HEK293 (cell line): ENCODE measurements around the gene KRTAP9-8.

Experiments
- CTCF ChIA-PET: fragments of 350-600 bp; formaldehyde crosslinking; extraction: SDS; loops from one replicate; lab custom pipeline; 2021; ENCODE audit warnings: antibody characterized with exemption; lab: Yijun Ruan, JAX
- POLR2A ChIA-PET: fragments of 300-600 bp; formaldehyde crosslinking; extraction: SDS; loops from one replicate; lab custom pipeline; 2020; ENCODE audit warnings: antibody characterized with exemption, inconsistent platforms; lab: Yijun Ruan, JAX
- H3K27ac ChIP-seq: fragments of 200-500 bp; sonication (Bioruptor generic); 2 replicates; pipeline ENCODE4 v1.5.1; 2014; ENCODE audit warnings: low read depth, low read length, control low read depth, inconsistent platforms; ENCODE audit errors: extremely low read depth
- H3K36me3 ChIP-seq, 2 experiments: fragments of 200-500 bp in 1 of 2; sonication (Bioruptor generic) in 1 of 2; 1 replicate in 1 of 2; 2 replicates in 1 of 2; pipeline ENCODE4 v1.5.1; 2014 to 2017; ENCODE audit warnings: inconsistent platforms in 2 of 2, low read length in 2 of 2; ENCODE audit not compliant: control insufficient read depth in 2 of 2, insufficient read depth in 1 of 2
- H3K4me1 ChIP-seq: fragments of 200-500 bp; sonication (Bioruptor generic); 2 replicates; pipeline ENCODE4 v1.5.1; 2014; ENCODE audit warnings: mild to moderate bottlenecking, low read length, inconsistent platforms; ENCODE audit not compliant: control insufficient read depth, insufficient read depth
- H3K4me3 ChIP-seq: 2 replicates; pipeline ENCODE4 v1.5.1; 2011; ENCODE audit warnings: low read depth, mild to moderate bottlenecking, control low read depth, low read length, moderate library complexity
- H3K9me3 ChIP-seq: fragments of 200-500 bp; sonication (Bioruptor generic); 2 replicates; pipeline ENCODE4 v1.5.1; 2014; ENCODE audit warnings: low read depth, low read length, inconsistent platforms; ENCODE audit not compliant: control insufficient read depth, insufficient read depth
- EGR2 ChIP-seq: fragments of 450-650 bp; formaldehyde crosslinking; IDR thresholded peaks from 2 replicates; pipeline ENCODE4 v1.5.1; 2016; ENCODE audit warnings: low read depth, missing biosample characterization, missing genetic modification characterization
- IKZF3 ChIP-seq: fragments of 450-650 bp; IDR thresholded peaks from 2 replicates; pipeline ENCODE4 v1.5.0; 2018; ENCODE audit warnings: missing biosample characterization, mild to moderate bottlenecking, missing genetic modification characterization, moderate library complexity
- SCRT1 ChIP-seq: fragments of 450-650 bp; formaldehyde crosslinking; IDR thresholded peaks from 2 replicates; pipeline ENCODE4 v1.5.1; 2016; ENCODE audit warnings: missing biosample characterization, missing genetic modification characterization, borderline replicate concordance
- SCRT2 ChIP-seq: fragments of 450-650 bp; formaldehyde crosslinking; IDR thresholded peaks from 2 replicates; pipeline ENCODE4 v1.5.1; 2016; ENCODE audit warnings: missing biosample characterization, missing genetic modification characterization
- ZFP3 ChIP-seq: fragments of 450-650 bp; formaldehyde crosslinking; IDR thresholded peaks from 2 replicates; pipeline ENCODE4 v1.5.1; 2016; ENCODE audit warnings: low read depth, missing biosample characterization, missing genetic modification characterization
- ZIC2 ChIP-seq: fragments of 450-650 bp; formaldehyde crosslinking; IDR thresholded peaks from 2 replicates; pipeline ENCODE4 v1.5.1; 2016; ENCODE audit warnings: missing biosample characterization, missing genetic modification characterization
- ZNF146 ChIP-seq: fragments of 450-650 bp; formaldehyde crosslinking; IDR thresholded peaks from 2 replicates; pipeline ENCODE4 v1.5.1; 2016; ENCODE audit warnings: missing biosample characterization, missing genetic modification characterization
- ZNF239 ChIP-seq: fragments of 450-650 bp; formaldehyde crosslinking; IDR thresholded peaks from 2 replicates; pipeline ENCODE4 v1.5.1; 2016; ENCODE audit warnings: missing biosample characterization, missing genetic modification characterization
- ZNF394 ChIP-seq: fragments of 450-650 bp; formaldehyde crosslinking; IDR thresholded peaks from 2 replicates; pipeline ENCODE4 v1.5.1; 2016; ENCODE audit warnings: missing biosample characterization, missing genetic modification characterization, mild to moderate bottlenecking, moderate library complexity, borderline replicate concordance
- ZNF423 ChIP-seq: fragments of 450-650 bp; formaldehyde crosslinking; IDR thresholded peaks from 2 replicates; pipeline ENCODE4 v1.5.1; 2016; ENCODE audit warnings: missing biosample characterization, missing genetic modification characterization
- ZNF624 ChIP-seq: fragments of 450-650 bp; formaldehyde crosslinking; IDR thresholded peaks from 2 replicates; pipeline ENCODE4 v1.5.1; 2017; ENCODE audit warnings: missing biosample characterization, missing genetic modification characterization
- ZSCAN16 ChIP-seq: fragments of 450-650 bp; formaldehyde crosslinking; IDR thresholded peaks from 2 replicates; pipeline ENCODE4 v1.5.1; 2016; ENCODE audit warnings: missing biosample characterization, missing genetic modification characterization
- TF ChIP-seq, protein P1 (sequence below): fragments of 450-650 bp; formaldehyde crosslinking; IDR thresholded peaks from 2 replicates; pipeline ENCODE4 v1.5.1; 2016; ENCODE audit warnings: missing biosample characterization, missing genetic modification characterization
- TF ChIP-seq, protein P2 (sequence below): fragments of 450-650 bp; formaldehyde crosslinking; IDR thresholded peaks from 2 replicates; pipeline ENCODE4 v1.5.1; 2016; ENCODE audit warnings: missing biosample characterization, missing genetic modification characterization, borderline replicate concordance
- TF ChIP-seq, protein P3 (sequence below): sonication (generic); formaldehyde crosslinking; IDR thresholded peaks from 2 replicates; pipeline ENCODE4 v1.8.1; 2022; ENCODE audit warnings: mild to moderate bottlenecking, moderate library complexity, missing genetic modification reagents

The KRTAP9-8 gene

DNA sequence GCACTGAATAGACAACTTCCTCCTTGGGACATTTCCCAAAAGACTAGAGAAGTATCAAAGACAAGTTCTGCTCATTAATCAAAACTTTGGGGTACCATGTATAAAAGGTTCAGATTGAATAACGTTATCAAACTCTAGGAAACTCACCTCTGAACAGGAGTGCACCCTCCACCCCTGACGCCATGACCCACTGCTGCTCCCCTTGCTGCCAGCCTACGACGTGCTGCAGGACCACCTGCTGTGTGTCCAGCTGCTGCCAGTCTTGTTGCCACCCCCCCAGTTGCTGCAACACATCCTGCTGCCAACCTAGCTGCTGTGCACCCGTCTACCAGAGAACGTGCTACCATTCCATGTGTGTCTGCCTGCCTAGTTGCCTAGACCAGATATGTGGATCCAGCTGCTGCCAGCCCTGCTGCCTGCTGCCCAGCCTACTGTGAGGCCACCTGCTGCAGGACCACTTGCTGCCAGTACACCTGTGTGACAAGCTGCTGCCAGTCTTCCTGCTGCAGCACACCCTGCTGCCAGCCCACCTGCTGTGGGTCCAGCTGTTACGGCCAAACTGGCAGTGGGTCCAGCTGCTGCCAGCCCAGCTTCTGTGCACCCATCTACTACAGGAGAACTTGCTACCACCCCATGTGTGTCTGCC, 25.2 kb upstream of the KRTAP9-8 start:
- no peaks in the 10 kb centered on the region for H3K9me3 ChIP-seq
- ChIA-PET CTCF (interaction anchor here (0.6 kb wide), 1 partner anchor 429 kb away, joined by 3 read pairs; no protein-coding TSS in a partner anchor), POLR2A (no interaction called here)
- no peak overlapping the region for H3K4me3 ChIP-seq
- H3K4me1 ChIP-seq, result peaks cover 4% of the 10 kb centered on the region; the same call in 1 of the 2 replicates
- H3K27ac ChIP-seq, result no peak overlapping the region
- H3K36me3 ChIP-seq, result no peaks in the 10 kb centered on the region
- TF ChIP-seq ZFP3 (tag by site-specific recombination) (no peak), SCRT1 (tag by site-specific recombination) (peak; percentile 49; the same call in 1 of the 2 replicates), SCRT2 (tag by site-specific recombination) (peak; percentile 42; the same call in 1 of the 2 replicates), IKZF3 (tag by site-specific recombination) (no peak), ZNF423 (tag by site-specific recombination) (no peak), ZNF394 (tag by site-specific recombination) (no peak), ZIC2 (tag by site-specific recombination) (peak; percentile 83)

DNA sequence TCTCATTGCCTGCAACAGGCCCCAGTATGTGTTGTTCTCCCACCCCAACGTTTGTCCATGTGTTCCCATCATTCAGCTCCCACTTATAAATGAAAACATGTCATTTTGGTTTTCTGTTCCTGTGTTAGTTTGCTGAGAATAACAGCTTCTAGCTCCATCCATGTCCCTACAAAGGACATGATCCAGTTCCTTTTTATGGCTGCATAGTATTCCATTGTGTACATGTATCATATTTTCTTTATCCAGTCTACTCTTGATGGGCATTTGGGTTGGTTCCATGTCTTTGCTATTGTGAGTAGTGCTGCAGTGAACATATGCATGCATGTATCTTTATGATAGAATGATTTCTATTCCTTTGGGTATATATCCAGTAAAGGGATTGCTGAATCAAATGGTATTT, 22.1 kb upstream of the KRTAP9-8 start:
- TF ChIP-seq ZNF146 (tag by site-specific recombination) (peak; percentile 69; the same call in 1 of the 2 replicates), ZNF624 (tag by site-specific recombination) (no peak), ZSCAN16 (tag by site-specific recombination) (no peak), EGR2 (no peak)
- TF ChIP-seq, protein P1, sequence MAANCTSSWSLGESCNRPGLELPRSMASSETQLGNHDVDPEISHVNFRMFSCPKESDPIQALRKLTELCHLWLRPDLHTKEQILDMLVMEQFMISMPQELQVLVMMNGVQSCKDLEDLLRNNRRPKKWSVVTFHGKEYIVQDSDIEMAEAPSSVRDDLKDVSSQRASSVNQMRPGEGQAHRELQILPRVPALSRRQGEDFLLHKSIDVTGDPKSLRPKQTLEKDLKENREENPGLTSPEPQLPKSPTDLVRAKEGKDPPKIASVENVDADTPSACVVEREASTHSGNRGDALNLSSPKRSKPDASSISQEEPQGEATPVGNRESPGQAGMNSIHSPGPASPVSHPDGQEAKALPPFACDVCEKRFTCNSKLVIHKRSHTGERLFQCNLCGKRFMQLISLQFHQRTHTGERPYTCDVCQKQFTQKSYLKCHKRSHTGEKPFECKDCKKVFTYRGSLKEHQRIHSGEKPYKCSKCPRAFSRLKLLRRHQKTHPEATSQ (tag by site-specific recombination), result no peak
- Histone ChIP-seq H3K4me3 (no peak overlapping the region), H3K9me3 (no peaks in the 10 kb centered on the region), H3K27ac (no peak overlapping the region), H3K36me3 (no peaks in the 10 kb centered on the region), H3K4me1 (peaks cover 4% of the 10 kb centered on the region; the same call in 1 of the 2 replicates)
- CTCF ChIA-PET, result interaction anchor here (1.0 kb wide), 1 partner anchor 18 kb away, joined by 4 read pairs; no protein-coding TSS in a partner anchor
- POLR2A ChIA-PET, result no interaction called here

DNA sequence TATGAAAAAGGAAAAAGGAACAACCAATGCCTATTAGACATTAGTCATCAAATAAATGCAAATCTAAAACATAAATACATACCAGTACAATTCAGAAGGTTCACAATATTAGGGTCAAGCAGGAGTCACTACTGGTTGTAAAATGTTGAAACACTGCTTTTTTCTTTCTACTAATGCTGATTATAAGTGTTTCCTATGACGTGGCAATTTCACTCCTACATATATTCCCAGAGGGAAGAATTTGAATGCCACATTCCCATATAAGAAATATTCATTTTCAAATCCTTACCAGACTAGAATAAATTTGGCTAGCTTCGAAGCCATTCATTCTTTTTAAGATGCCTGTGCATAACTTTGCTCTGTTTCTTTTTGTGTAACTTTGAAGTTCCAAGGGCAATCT, 14.0 kb upstream of the KRTAP9-8 start:
- H3K9me3 ChIP-seq, result no peaks in the 10 kb centered on the region
- no peaks in the 10 kb centered on the region for H3K4me1 ChIP-seq
- TF ChIP-seq, protein P2, sequence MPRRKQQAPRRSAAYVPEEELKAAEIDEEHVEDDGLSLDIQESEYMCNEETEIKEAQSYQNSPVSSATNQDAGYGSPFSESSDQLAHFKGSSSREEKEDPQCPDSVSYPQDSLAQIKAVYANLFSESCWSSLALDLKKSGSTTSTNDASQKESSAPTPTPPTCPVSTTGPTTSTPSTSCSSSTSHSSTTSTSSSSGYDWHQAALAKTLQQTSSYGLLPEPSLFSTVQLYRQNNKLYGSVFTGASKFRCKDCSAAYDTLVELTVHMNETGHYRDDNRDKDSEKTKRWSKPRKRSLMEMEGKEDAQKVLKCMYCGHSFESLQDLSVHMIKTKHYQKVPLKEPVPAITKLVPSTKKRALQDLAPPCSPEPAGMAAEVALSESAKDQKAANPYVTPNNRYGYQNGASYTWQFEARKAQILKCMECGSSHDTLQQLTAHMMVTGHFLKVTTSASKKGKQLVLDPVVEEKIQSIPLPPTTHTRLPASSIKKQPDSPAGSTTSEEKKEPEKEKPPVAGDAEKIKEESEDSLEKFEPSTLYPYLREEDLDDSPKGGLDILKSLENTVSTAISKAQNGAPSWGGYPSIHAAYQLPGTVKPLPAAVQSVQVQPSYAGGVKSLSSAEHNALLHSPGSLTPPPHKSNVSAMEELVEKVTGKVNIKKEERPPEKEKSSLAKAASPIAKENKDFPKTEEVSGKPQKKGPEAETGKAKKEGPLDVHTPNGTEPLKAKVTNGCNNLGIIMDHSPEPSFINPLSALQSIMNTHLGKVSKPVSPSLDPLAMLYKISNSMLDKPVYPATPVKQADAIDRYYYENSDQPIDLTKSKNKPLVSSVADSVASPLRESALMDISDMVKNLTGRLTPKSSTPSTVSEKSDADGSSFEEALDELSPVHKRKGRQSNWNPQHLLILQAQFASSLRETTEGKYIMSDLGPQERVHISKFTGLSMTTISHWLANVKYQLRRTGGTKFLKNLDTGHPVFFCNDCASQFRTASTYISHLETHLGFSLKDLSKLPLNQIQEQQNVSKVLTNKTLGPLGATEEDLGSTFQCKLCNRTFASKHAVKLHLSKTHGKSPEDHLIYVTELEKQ (tag by site-specific recombination), result no peak
- no peak for TF ChIP-seq ZNF239 (tag by site-specific recombination)
- TF ChIP-seq, protein P3, sequence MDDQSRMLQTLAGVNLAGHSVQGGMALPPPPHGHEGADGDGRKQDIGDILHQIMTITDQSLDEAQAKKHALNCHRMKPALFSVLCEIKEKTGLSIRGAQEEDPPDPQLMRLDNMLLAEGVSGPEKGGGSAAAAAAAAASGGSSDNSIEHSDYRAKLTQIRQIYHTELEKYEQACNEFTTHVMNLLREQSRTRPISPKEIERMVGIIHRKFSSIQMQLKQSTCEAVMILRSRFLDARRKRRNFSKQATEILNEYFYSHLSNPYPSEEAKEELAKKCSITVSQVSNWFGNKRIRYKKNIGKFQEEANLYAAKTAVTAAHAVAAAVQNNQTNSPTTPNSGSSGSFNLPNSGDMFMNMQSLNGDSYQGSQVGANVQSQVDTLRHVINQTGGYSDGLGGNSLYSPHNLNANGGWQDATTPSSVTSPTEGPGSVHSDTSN, result no peak
- POLR2A ChIA-PET, result no interaction called here
- H3K4me3 ChIP-seq, result no peak overlapping the region
- no peaks in the 10 kb centered on the region for H3K36me3 ChIP-seq
- no peak overlapping the region for H3K27ac ChIP-seq
- CTCF ChIA-PET, result no interaction called here
